Measurements from ENCODE around the gene EDIL3. TPM values are rescaled to one million over a fixed set of nuclear protein-coding genes. Genes with fewer than 3 reads are reported as not detected.
A peak's percentile ranks its signal among the peaks of the same experiment; 100 is the strongest.

EDIL3 gene
- total RNA-seq, 2 donors from 2014 or later = 2.2 to 17.5 TPM

- H3K4me1 Mint-ChIP-seq = peaks cover 15% of the 10 kb centered on the region
These were observed 266.1 kb downstream of the EDIL3 start for GRCh38 chr5:84118551-84118950.

DNA sequence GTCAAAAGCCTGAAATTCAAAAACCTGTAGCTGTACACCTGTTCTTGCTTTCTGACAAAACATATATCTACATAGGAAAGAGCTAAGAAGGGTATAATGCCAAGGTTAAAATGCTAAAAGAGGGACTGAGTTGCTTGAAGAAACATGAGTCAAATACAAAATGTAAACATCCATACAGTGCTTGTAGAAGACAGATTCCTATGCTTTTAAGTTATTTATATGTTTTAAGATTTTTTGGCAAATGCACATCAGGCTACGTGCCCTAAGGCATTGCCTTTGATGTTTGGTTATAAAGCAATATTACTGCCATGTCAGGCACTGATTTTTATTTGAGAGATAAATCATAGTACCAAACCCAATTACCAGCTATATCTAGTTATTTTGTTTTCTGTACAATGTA lies 269.0 kb downstream of the EDIL3 start:
- H3K4me1 ChIP-seq (ENCODE audit: control insufficient read depth, insufficient read depth, low read length) = peaks cover 5% of the 10 kb centered on the region
- TF ChIP-seq, protein P1, sequence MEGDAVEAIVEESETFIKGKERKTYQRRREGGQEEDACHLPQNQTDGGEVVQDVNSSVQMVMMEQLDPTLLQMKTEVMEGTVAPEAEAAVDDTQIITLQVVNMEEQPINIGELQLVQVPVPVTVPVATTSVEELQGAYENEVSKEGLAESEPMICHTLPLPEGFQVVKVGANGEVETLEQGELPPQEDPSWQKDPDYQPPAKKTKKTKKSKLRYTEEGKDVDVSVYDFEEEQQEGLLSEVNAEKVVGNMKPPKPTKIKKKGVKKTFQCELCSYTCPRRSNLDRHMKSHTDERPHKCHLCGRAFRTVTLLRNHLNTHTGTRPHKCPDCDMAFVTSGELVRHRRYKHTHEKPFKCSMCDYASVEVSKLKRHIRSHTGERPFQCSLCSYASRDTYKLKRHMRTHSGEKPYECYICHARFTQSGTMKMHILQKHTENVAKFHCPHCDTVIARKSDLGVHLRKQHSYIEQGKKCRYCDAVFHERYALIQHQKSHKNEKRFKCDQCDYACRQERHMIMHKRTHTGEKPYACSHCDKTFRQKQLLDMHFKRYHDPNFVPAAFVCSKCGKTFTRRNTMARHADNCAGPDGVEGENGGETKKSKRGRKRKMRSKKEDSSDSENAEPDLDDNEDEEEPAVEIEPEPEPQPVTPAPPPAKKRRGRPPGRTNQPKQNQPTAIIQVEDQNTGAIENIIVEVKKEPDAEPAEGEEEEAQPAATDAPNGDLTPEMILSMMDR (conservative IDR thresholded peaks at IDR 0.05) = no peak
- 89% methylated on average over 1 of the region's 1 CpG; no CpG with 5 or more reads in 1 of the 2 experiments for WGBS, 2 experiments (ENCODE audit: insufficient coverage in 1 of 2, insufficient read length in 1 of 2)

More at GRCh38 chr5:84118551-84118950, 266.1 kb downstream of the EDIL3 start:
- no peaks in the 10 kb centered on the region for H3K9me3 Mint-ChIP-seq
- H3K36me3 ChIP-seq (ENCODE audit: control insufficient read depth, insufficient read depth, low read length) = no peaks in the 10 kb centered on the region
- H3K27ac Mint-ChIP-seq = no peak overlapping the region
- H3K9ac ChIP-seq (ENCODE audit: extremely low read depth, low read length, poor library complexity, severe bottlenecking) = no peak overlapping the region
- no peaks in the 10 kb centered on the region for H3K36me3 Mint-ChIP-seq (ENCODE audit: low read depth)
- no peak overlapping the region for H3K4me3 ChIP-seq (ENCODE audit: low read length)
- H3K27me3 Mint-ChIP-seq (ENCODE audit: insufficient read depth) = no peaks in the 10 kb centered on the region
- TF ChIP-seq, protein P1 (conservative IDR thresholded peaks at IDR 0.05) = no peak
- DNase-seq = no peak
- H3K9me3 ChIP-seq (ENCODE audit: control insufficient read depth, low read length) = no peaks in the 10 kb centered on the region
- 95% methylated on average over 2 of the region's 2 CpGs; no CpG with 5 or more reads in 1 of the 2 experiments for WGBS, 2 experiments (ENCODE audit: insufficient coverage in 1 of 2, insufficient read length in 1 of 2)
- H3K27ac ChIP-seq (ENCODE audit: low read depth, low read length) = no peak overlapping the region
- H3K27me3 ChIP-seq (ENCODE audit: control insufficient read depth, insufficient read depth, low read length, poor library complexity, severe bottlenecking) = no peaks in the 10 kb centered on the region
- H3K4me1 ChIP-seq (ENCODE audit: control insufficient read depth, insufficient read depth, low read length) = peaks cover 5% of the 10 kb centered on the region
- no peak overlapping the region for H3K4me3 Mint-ChIP-seq

GRCh38 chr5:84113246-84114105 lies 271.2 kb downstream of the EDIL3 start:
- Histone ChIP-seq H3K9me3 (ENCODE audit: control insufficient read depth, low read length) (no peaks in the 10 kb centered on the region), H3K36me3 (ENCODE audit: control insufficient read depth, insufficient read depth, low read length) (no peaks in the 10 kb centered on the region), H3K4me1 (ENCODE audit: control insufficient read depth, insufficient read depth, low read length) (peaks cover 5% of the 10 kb centered on the region), H3K27me3 (ENCODE audit: control insufficient read depth, insufficient read depth, low read length, poor library complexity, severe bottlenecking) (no peaks in the 10 kb centered on the region), H3K9ac (ENCODE audit: extremely low read depth, low read length, poor library complexity, severe bottlenecking) (no peak overlapping the region), H3K4me3 (ENCODE audit: low read length) (no peak overlapping the region), H3K27ac (ENCODE audit: low read depth, low read length) (no peak overlapping the region)
- H3K36me3 Mint-ChIP-seq (ENCODE audit: low read depth) = no peaks in the 10 kb centered on the region
- no peak overlapping the region for H3K4me3 Mint-ChIP-seq
- TF ChIP-seq, protein P1 (conservative IDR thresholded peaks at IDR 0.05) = no peak
- 79 to 90% methylated on average over 6 of the region's 6 CpGs for WGBS, 2 experiments (ENCODE audit: insufficient coverage in 1 of 2, insufficient read length in 1 of 2)
- no peaks in the 10 kb centered on the region for H3K9me3 Mint-ChIP-seq
- H3K4me1 Mint-ChIP-seq = peaks cover 21% of the 10 kb centered on the region
- no peaks in the 10 kb centered on the region for H3K27me3 Mint-ChIP-seq (ENCODE audit: insufficient read depth)
- DNase-seq = peak; percentile 68
- no peak overlapping the region for H3K27ac Mint-ChIP-seq

More for the DNA sequence above, 269.0 kb downstream of the EDIL3 start:
- no peaks in the 10 kb centered on the region for H3K27me3 ChIP-seq (ENCODE audit: control insufficient read depth, insufficient read depth, low read length, poor library complexity, severe bottlenecking)
- H3K4me1 Mint-ChIP-seq = peaks cover 21% of the 10 kb centered on the region
- H3K36me3 ChIP-seq (ENCODE audit: control insufficient read depth, insufficient read depth, low read length) = no peaks in the 10 kb centered on the region
- no peaks in the 10 kb centered on the region for H3K27me3 Mint-ChIP-seq (ENCODE audit: insufficient read depth)
- no peaks in the 10 kb centered on the region for H3K36me3 Mint-ChIP-seq (ENCODE audit: low read depth)
- no peak overlapping the region for H3K27ac Mint-ChIP-seq
- DNase-seq = no peak
- no peak overlapping the region for H3K27ac ChIP-seq (ENCODE audit: low read depth, low read length)
- H3K9me3 ChIP-seq (ENCODE audit: control insufficient read depth, low read length) = no peaks in the 10 kb centered on the region
- H3K9ac ChIP-seq (ENCODE audit: extremely low read depth, low read length, poor library complexity, severe bottlenecking) = no peak overlapping the region
- H3K4me3 Mint-ChIP-seq = no peak overlapping the region
- H3K4me3 ChIP-seq (ENCODE audit: low read length) = no peak overlapping the region
- no peaks in the 10 kb centered on the region for H3K9me3 Mint-ChIP-seq

Measured in endodermal cell (in vitro differentiated cells).